ENCODE results near the gene SLC4A7.

DNA sequence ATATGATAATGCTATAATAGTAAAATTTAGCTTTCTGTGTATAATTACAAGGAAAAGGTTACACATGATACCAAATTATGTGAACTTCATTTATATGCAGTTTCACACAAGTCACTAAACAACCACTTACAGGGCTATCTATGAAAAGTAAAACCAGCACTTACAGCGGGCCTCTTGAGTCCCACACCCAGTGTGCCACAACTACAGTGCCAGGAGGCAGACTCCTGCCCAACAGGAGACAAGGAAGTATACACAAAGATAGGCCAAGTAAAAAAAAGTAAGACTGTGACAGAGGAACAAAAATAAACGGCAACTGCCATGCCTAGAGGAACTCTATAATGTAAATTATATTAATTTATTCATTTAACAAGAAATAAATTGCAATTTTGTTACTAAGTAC, 61.6 kb downstream of the SLC4A7 start:
- TF ChIP-seq POLR2A (IDR thresholded peaks at IDR 0.05; ENCODE audit: low read depth, low read length): no peak
- TF ChIP-seq, protein P1, sequence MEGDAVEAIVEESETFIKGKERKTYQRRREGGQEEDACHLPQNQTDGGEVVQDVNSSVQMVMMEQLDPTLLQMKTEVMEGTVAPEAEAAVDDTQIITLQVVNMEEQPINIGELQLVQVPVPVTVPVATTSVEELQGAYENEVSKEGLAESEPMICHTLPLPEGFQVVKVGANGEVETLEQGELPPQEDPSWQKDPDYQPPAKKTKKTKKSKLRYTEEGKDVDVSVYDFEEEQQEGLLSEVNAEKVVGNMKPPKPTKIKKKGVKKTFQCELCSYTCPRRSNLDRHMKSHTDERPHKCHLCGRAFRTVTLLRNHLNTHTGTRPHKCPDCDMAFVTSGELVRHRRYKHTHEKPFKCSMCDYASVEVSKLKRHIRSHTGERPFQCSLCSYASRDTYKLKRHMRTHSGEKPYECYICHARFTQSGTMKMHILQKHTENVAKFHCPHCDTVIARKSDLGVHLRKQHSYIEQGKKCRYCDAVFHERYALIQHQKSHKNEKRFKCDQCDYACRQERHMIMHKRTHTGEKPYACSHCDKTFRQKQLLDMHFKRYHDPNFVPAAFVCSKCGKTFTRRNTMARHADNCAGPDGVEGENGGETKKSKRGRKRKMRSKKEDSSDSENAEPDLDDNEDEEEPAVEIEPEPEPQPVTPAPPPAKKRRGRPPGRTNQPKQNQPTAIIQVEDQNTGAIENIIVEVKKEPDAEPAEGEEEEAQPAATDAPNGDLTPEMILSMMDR (IDR thresholded peaks at IDR 0.05; ENCODE audit: extremely low read depth in 1 of 2, insufficient read depth in 1 of 2, low read depth in 1 of 2, low read length in 2 of 2): no peak
- no peak for TF ChIP-seq MYC (IDR thresholded peaks at IDR 0.05; ENCODE audit: low read depth, low read length)
- no peak for TF ChIP-seq POLR2AphosphoS5 (IDR thresholded peaks at IDR 0.05; ENCODE audit: insufficient read depth, low read depth, low read length)
- TF ChIP-seq, protein P2, sequence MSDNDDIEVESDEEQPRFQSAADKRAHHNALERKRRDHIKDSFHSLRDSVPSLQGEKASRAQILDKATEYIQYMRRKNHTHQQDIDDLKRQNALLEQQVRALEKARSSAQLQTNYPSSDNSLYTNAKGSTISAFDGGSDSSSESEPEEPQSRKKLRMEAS (IDR thresholded peaks at IDR 0.05; ENCODE audit: insufficient read depth, insufficient read length): no peak

Data from endothelial cell of umbilical vein (primary cell).